C4-2B (cell line): ENCODE data around the gene KCNK16.

Source experiments
- H3K27ac ChIP-seq: fragments of 450-650 bp; 2 replicates; pipeline ENCODE4 v1.5.1; 2017
- ZFX ChIP-seq: fragments of 450-650 bp; IDR thresholded peaks from 2 replicates; pipeline ENCODE4 v1.6.1; 2017
- TF ChIP-seq, protein P1 (sequence below): fragments of 450-650 bp; conservative IDR thresholded peaks from 2 replicates; pipeline ENCODE4 v1.5.1; 2017; ENCODE audit warnings: mild to moderate bottlenecking

Gene KCNK16

DNA sequence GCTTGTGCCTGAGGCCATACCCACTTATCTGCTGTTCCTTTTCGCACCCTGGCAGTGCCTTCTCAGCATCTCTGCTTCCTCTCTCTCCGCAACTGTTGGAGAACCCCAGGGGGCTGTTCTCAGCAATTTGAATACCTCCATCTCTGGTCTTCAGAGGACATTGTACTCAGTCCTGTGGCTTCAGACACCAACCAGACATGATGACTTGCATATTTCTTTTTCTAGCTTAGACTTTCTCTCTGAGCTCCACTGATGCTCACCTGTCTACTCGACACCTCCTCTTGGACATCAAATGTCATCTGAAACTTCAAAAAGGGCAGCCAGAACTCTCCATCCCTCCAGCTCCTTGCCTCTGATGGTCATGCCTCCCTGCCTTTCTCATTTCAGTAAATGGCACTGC lies 18.9 kb upstream of the KCNK16 start:
- TF ChIP-seq, protein P1, sequence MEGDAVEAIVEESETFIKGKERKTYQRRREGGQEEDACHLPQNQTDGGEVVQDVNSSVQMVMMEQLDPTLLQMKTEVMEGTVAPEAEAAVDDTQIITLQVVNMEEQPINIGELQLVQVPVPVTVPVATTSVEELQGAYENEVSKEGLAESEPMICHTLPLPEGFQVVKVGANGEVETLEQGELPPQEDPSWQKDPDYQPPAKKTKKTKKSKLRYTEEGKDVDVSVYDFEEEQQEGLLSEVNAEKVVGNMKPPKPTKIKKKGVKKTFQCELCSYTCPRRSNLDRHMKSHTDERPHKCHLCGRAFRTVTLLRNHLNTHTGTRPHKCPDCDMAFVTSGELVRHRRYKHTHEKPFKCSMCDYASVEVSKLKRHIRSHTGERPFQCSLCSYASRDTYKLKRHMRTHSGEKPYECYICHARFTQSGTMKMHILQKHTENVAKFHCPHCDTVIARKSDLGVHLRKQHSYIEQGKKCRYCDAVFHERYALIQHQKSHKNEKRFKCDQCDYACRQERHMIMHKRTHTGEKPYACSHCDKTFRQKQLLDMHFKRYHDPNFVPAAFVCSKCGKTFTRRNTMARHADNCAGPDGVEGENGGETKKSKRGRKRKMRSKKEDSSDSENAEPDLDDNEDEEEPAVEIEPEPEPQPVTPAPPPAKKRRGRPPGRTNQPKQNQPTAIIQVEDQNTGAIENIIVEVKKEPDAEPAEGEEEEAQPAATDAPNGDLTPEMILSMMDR, result no peak
- TF ChIP-seq ZFX, result no peak
- H3K27ac ChIP-seq, result no peak overlapping the region

DNA sequence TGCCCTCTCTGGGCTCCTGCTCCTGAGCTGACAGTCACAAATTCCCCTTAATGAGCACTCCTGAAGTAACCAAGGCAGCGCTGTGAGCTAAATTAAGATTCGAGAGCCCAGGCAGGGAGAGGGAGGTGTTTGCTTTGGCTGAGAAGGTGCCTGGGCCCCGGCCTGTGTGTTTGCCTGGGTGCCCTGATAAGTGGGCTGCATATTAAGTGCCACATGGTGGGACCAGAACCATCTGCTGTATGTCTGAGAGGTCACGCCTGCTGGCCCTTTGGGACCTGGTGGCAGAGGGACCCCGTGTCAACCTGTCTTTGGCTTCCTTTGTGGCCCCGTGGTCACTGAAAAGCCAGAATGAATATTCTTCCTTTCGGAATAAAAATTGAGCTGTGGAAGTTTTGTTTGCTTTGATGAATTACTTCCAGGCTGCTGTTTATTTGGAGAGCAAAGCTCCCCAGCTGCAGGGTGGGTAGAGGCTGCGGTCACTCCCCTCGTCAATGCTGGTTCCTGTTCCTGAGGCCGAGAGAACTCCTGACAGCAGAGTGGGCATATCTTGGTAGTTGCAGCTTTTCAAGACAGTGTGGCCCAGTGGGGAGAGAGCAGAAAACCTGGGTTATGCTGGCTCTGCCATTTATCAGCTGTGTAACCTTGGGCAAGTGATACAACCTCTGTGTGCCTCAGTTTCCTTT lies 17.5 kb upstream of the KCNK16 start:
- no peak overlapping the region for H3K27ac ChIP-seq
- TF ChIP-seq ZFX, result no peak
- TF ChIP-seq, protein P1, result no peak

DNA sequence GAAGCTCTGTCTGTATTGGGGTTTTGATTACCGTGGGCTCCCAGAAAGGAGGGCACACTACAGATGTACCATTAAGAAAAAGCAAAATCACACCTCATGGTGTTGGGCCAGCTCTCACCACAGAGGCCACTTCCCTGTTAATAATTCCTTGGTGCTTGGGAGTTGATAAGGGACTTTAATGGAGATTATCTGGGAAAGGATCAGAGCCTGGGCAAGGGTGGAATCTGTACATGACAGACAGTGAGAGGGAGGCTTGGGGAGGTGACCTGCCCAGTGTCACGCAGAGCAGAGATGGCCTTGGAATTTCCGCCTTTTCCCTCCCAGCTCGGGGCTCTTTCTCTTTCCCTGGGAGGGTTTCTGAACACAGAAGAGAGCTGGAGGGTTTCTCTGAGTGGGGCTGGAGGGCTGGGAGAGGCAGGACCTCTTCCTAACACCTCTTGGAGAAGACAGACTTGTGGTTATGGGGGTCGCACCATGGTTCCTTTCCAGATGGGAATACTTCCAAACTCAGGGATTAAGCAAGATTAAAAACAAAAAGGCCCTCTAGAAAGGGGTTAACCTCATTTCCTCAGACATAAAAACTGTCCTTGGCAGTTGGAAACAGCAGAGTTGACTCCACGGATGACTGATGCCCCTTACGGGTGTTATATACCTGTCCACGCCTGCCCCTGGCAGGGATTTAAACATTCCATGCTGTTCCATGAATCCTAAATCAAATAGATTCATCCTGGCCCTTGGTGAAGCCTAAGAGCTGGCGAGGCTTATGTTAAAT lies 16.8 kb upstream of the KCNK16 start:
- TF ChIP-seq, protein P1, result no peak
- TF ChIP-seq ZFX, result no peak

GRCh38 chr6:39338397-39338796 lies 15.9 kb upstream of the KCNK16 start:
- H3K27ac ChIP-seq, result no peak overlapping the region
- TF ChIP-seq, protein P1, result no peak
- no peak for TF ChIP-seq ZFX

More for the DNA sequence above, 16.8 kb upstream of the KCNK16 start:
- H3K27ac ChIP-seq, result no peak overlapping the region

DNA sequence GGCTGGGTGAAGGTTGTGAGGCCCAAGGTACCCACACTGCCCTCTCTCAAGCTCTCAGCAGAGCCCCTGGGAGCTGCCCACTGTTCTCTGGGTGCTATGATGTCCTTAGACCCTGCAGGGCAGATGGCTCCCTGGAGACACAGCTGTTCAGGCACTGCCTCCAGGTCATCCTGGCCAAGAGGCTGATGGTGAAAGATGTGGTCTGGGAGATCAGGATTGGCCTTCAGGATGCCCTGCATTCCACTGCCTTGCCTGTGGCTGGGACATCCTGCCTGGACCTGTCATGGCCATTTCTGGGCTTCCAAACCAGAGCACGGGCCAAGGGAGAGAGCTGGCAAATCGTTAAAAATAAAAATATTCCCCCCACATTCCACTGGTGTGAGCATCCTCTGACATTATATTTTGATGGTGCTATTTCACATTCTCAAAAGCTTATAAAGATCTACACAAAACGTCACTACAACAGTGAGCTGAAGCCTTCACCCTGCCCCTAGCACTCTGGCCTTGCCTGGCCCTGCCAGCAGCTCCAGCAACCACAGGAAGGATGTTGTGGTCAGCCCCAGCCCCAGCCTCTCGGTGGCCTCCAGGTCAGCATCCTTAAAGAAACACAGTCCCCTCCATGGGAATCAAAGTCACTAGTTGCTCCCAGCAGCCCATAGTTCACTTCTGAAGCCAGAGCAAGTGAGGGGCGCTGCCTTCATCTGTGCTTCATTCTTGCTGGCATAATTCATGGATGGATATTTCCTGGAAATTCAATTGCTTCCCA lies 13.5 kb upstream of the KCNK16 start:
- TF ChIP-seq, protein P1, result no peak
- TF ChIP-seq ZFX, result no peak

DNA sequence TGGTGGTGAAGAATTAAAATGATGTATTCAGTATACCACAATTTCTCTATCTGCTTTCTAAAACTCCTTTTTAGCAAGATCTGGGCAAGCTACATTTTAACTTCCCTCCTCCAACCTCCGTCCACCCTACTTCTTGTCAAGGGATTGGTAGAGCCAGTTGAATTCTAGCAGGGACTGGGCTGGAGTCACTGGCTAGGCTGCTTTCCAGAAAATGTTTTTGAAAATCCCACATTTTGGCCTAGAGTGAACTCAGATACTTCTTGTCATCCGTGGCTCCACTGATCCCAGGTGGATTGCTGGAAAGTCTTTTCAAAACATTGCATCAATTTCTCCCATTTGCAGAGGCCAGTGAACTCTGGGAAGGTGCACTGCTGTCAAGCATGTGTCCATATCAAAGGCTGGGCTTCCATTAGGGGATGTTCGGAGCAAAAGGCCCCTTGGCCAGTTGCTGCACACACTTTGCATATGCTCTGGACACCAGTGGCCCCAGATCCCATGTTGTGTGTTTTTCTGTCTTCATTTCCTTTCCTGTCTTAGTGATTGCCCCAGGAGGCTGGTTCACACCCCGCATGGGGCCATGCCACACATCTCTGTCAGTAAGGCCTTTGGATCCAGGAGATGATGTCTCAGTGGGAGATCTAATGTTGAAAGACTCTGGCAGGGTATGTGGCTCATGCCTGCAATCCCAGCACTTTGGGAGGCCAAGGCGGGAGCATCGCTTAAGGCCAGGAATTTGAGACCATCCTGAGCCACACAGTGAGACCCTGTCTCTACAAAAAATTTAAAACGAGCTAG lies 11.3 kb upstream of the KCNK16 start:
- no peak for TF ChIP-seq ZFX
- TF ChIP-seq, protein P1, result no peak
- no peak overlapping the region for H3K27ac ChIP-seq

More for the DNA sequence above, 13.5 kb upstream of the KCNK16 start:
- no peak overlapping the region for H3K27ac ChIP-seq
